K562 (cell line): ENCODE measurements around the gene AGAP3. TPM values are rescaled to one million over a fixed set of nuclear protein-coding genes. Genes with fewer than 3 reads are reported as not detected.

Source experiments
- CBFB ChIP-seq: sonication (generic); formaldehyde crosslinking; IDR thresholded peaks from 2 replicates; pipeline ENCODE4 v1.4.0; 2020; ENCODE audit warnings: mild to moderate bottlenecking, missing genetic modification reagents
- DACH1 ChIP-seq: fragments of 450-650 bp; IDR thresholded peaks from 2 replicates; pipeline ENCODE4 v1.6.1; 2018; ENCODE audit not compliant: partially characterized antibody
- EP400 ChIP-seq: fragments of 450-650 bp; IDR thresholded peaks from 2 replicates; pipeline ENCODE4 v1.6.1; 2017; ENCODE audit warnings: antibody characterized with exemption, mild to moderate bottlenecking, moderate library complexity
- EWSR1 ChIP-seq: fragments of 450-650 bp; IDR thresholded peaks from 2 replicates; pipeline ENCODE4 v1.6.1; 2018; ENCODE audit warnings: borderline replicate concordance, mild to moderate bottlenecking, low read depth, moderate library complexity; ENCODE audit not compliant: partially characterized antibody
- FIP1L1 ChIP-seq: fragments of 200-400 bp; formaldehyde crosslinking; IDR thresholded peaks from 2 replicates; pipeline ENCODE4 v1.6.1; 2018; ENCODE audit warnings: mild to moderate bottlenecking, low read depth, low read length; ENCODE audit not compliant: poor library complexity, severe bottlenecking
- HDAC8 ChIP-seq: fragments of 450-650 bp; IDR thresholded peaks from 2 replicates; pipeline ENCODE4 v1.6.1; 2016; ENCODE audit warnings: mild to moderate bottlenecking, missing genetic modification characterization, moderate library complexity, missing compliant biosample characterization
- ILK ChIP-seq: fragments of 450-650 bp; IDR thresholded peaks from 2 replicates; pipeline ENCODE4 v1.6.1; 2016; ENCODE audit warnings: missing genetic modification characterization, low read depth, mild to moderate bottlenecking, missing compliant biosample characterization, moderate library complexity, borderline replicate concordance
- JUN ChIP-seq, 2 experiments: sonication (generic) in 1 of 2; formaldehyde crosslinking in 1 of 2; IDR thresholded peaks; 2 replicates each; pipeline versions ENCODE4 v1.6.1 to v1.8.0; 2012 to 2022; ENCODE audit warnings: borderline replicate concordance in 2 of 2, mild to moderate bottlenecking in 2 of 2, improper control_type of control experiment in 1 of 2, low read depth in 1 of 2, low read length in 1 of 2, missing genetic modification reagents in 1 of 2
- NFIX ChIP-seq: fragments of 250-450 bp; sonication (Bioruptor Pico); IDR thresholded peaks from 2 replicates; pipeline ENCODE4 v1.4.0; 2020; ENCODE audit warnings: low read depth, mild to moderate bottlenecking, moderate library complexity
- NR2C1 ChIP-seq, 2 experiments: fragments of 450-650 bp; IDR thresholded peaks; 2 replicates each; pipeline ENCODE4 v1.6.1; 2017; ENCODE audit warnings: mild to moderate bottlenecking in 2 of 2, antibody characterized with exemption in 1 of 2, inconsistent platforms in 1 of 2, missing compliant biosample characterization in 1 of 2, missing genetic modification characterization in 1 of 2
- POLR2AphosphoS2 ChIP-seq: IDR thresholded peaks from 2 replicates; pipeline ENCODE4 v1.6.1; 2012; ENCODE audit warnings: low read length, improper control_type of control experiment
- PRPF4 ChIP-seq: fragments of 200-400 bp; formaldehyde crosslinking; IDR thresholded peaks from one replicate; pipeline ENCODE4 v1.6.1; 2017; ENCODE audit warnings: low read length, low read depth, mild to moderate bottlenecking; ENCODE audit not compliant: insufficient read depth, poor library complexity, severe bottlenecking
- SMC3 ChIP-seq: conservative IDR thresholded peaks from 2 replicates; pipeline ENCODE4 v1.6.1; 2011; ENCODE audit warnings: low read depth, low read length, improper control_type of control experiment; ENCODE audit not compliant: insufficient read depth
- SPI1 ChIP-seq: IDR thresholded peaks from 2 replicates; pipeline ENCODE4 v1.6.1; 2011; ENCODE audit warnings: low read depth, low read length, control low read depth, borderline replicate concordance
- SREBF2 ChIP-seq: sonication (generic); formaldehyde crosslinking; IDR thresholded peaks from 2 replicates; pipeline ENCODE4 v1.4.0; 2020; ENCODE audit warnings: mild to moderate bottlenecking, missing genetic modification reagents
- TAF7 ChIP-seq: fragments of 450-650 bp; IDR thresholded peaks from 2 replicates; pipeline ENCODE4 v1.6.1; 2016; ENCODE audit warnings: missing genetic modification characterization, missing compliant biosample characterization
- TAL1 ChIP-seq: fragments of 450-650 bp; IDR thresholded peaks from 2 replicates; pipeline ENCODE4 v1.6.1; 2016; ENCODE audit warnings: mild to moderate bottlenecking
- ZBTB7A ChIP-seq: IDR thresholded peaks from 2 replicates; pipeline ENCODE4 v1.6.1; 2011; ENCODE audit warnings: low read depth, mild to moderate bottlenecking, low read length, moderate library complexity, borderline replicate concordance; ENCODE audit not compliant: control insufficient read depth
- ZNF121 ChIP-seq: sonication (generic); formaldehyde crosslinking; conservative IDR thresholded peaks from 2 replicates; pipeline ENCODE4 v1.8.0; 2022; ENCODE audit warnings: missing genetic modification reagents
- ZNF232 ChIP-seq: sonication (generic); formaldehyde crosslinking; IDR thresholded peaks from 2 replicates; pipeline ENCODE4 v1.8.0; 2022; ENCODE audit warnings: mild to moderate bottlenecking, missing genetic modification reagents
- ZNF764 ChIP-seq: fragments of 250-450 bp; sonication (Bioruptor Pico); IDR thresholded peaks from 2 replicates; pipeline ENCODE4 v1.4.0; 2020; ENCODE audit warnings: low read depth, mild to moderate bottlenecking, moderate library complexity
- polyA plus RNA-seq, 8 experiments: library from polyadenylated mRNA; depleted of rRNA in 4 of 8; stranded (reverse) in 5 of 8; unstranded in 3 of 8; fragments of >200 nt; fragmentation: Nextera tagmentation in 2 of 8; fragmentation: Illumina TruSeq in 1 of 8; extraction: Ambion mirVana in 2 of 8; extraction: Trizol in 1 of 8; gene quantifications; 2 replicates each; pipeline versions ENCODE4 v1.2.1 to v1.2.3, GENCODE V29; 2011 to 2014; ENCODE audit warnings: inconsistent platforms in 1 of 8, missing spikeins in 1 of 8
- total RNA-seq, 7 experiments: library from RNA; depleted of rRNA in 6 of 7; stranded (reverse); fragments of >200 nt in 6 of 7; fragmentation: Illumina TruSeq in 2 of 7; extraction: Trizol in 2 of 7; gene quantifications; 2 replicates each; pipeline versions ENCODE4 v1.2.1 to v1.2.3, GENCODE V29; 2011 to 2021; ENCODE audit warnings: low replicate concordance in 1 of 7
- TF ChIP-seq, protein P1 (sequence below): sonication (generic); formaldehyde crosslinking; IDR thresholded peaks from 2 replicates; pipeline ENCODE4 v1.8.1; 2023; ENCODE audit warnings: mild to moderate bottlenecking, missing genetic modification reagents, moderate library complexity
- TF ChIP-seq, protein P2 (sequence below): fragments of 200-800 bp; sonication (Bioruptor generic); IDR thresholded peaks from 2 replicates; pipeline ENCODE4 v1.6.1; 2016; ENCODE audit warnings: missing genetic modification characterization, missing compliant biosample characterization

Gene AGAP3
- total and polyA plus RNA-seq, 9 of the 15 experiments (the other 6 are each of a cell fraction or from before 2014, with no cell fraction given), result 3.4 to 208 (median 62.2) TPM

DNA sequence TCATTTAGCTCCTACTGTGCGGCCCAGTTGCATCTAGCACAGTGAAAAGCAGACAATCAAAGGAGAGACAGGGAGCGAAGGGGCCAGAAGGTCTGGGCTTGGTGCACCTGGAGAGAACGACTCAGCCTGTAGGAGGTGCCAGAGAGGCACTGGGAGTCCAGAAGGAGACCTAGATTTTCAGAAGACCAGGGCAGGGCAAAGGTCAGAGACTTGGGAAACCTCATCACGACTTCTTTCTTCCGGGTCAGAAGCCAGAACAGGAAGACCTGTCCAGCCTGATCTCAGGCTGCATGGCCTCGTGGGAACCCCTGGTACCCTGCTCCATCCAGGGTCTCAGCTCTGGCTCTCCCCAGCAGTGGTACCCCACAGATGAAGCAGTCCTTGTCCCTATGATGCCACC, 5.2 kb downstream of the AGAP3 start (continued):
- TF ChIP-seq TAL1 (peak; percentile 12; the same call in 1 of the 2 replicates), EP400 (no peak), SPI1 (no peak), EWSR1 (no peak), NFIX (no peak), SMC3 (0 out of 2 replicates have a peak, but pooled peaks have one; percentile 38), NR2C1 (IDR thresholded peaks at IDR 0.05) (peak; percentile 92), NR2C1 (tag; IDR thresholded peaks at IDR 0.05) (peak; percentile 96), ZNF764 (CRISPR knock-in tag) (no peak), ZBTB7A (peak; percentile 45; the same call in 1 of the 2 replicates), DACH1 (no peak), HDAC8 (tag) (no peak), POLR2AphosphoS2 (no peak), PRPF4 (no peak), JUN (IDR thresholded peaks at IDR 0.05; ENCODE audit: borderline replicate concordance, low read depth, low read length) (no peak; the same call in 1 of the 2 replicates), JUN (CRISPR knock-in tag; IDR thresholded peaks at IDR 0.05; ENCODE audit: borderline replicate concordance) (no peak), ZNF121 (CRISPR knock-in tag) (no peak), ZNF232 (CRISPR knock-in tag) (0 out of 2 replicates have a peak, but pooled peaks have one; percentile 47), ILK (tag) (no peak), TAF7 (tag) (no peak), SREBF2 (CRISPR knock-in tag) (0 out of 2 replicates have a peak, but pooled peaks have one; percentile 56), CBFB (0 out of 2 replicates have a peak, but pooled peaks have one; percentile 27), FIP1L1 (no peak)
- TF ChIP-seq, protein P1, sequence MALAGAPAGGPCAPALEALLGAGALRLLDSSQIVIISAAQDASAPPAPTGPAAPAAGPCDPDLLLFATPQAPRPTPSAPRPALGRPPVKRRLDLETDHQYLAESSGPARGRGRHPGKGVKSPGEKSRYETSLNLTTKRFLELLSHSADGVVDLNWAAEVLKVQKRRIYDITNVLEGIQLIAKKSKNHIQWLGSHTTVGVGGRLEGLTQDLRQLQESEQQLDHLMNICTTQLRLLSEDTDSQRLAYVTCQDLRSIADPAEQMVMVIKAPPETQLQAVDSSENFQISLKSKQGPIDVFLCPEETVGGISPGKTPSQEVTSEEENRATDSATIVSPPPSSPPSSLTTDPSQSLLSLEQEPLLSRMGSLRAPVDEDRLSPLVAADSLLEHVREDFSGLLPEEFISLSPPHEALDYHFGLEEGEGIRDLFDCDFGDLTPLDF (CRISPR knock-in tag), result no peak
- TF ChIP-seq, protein P2, sequence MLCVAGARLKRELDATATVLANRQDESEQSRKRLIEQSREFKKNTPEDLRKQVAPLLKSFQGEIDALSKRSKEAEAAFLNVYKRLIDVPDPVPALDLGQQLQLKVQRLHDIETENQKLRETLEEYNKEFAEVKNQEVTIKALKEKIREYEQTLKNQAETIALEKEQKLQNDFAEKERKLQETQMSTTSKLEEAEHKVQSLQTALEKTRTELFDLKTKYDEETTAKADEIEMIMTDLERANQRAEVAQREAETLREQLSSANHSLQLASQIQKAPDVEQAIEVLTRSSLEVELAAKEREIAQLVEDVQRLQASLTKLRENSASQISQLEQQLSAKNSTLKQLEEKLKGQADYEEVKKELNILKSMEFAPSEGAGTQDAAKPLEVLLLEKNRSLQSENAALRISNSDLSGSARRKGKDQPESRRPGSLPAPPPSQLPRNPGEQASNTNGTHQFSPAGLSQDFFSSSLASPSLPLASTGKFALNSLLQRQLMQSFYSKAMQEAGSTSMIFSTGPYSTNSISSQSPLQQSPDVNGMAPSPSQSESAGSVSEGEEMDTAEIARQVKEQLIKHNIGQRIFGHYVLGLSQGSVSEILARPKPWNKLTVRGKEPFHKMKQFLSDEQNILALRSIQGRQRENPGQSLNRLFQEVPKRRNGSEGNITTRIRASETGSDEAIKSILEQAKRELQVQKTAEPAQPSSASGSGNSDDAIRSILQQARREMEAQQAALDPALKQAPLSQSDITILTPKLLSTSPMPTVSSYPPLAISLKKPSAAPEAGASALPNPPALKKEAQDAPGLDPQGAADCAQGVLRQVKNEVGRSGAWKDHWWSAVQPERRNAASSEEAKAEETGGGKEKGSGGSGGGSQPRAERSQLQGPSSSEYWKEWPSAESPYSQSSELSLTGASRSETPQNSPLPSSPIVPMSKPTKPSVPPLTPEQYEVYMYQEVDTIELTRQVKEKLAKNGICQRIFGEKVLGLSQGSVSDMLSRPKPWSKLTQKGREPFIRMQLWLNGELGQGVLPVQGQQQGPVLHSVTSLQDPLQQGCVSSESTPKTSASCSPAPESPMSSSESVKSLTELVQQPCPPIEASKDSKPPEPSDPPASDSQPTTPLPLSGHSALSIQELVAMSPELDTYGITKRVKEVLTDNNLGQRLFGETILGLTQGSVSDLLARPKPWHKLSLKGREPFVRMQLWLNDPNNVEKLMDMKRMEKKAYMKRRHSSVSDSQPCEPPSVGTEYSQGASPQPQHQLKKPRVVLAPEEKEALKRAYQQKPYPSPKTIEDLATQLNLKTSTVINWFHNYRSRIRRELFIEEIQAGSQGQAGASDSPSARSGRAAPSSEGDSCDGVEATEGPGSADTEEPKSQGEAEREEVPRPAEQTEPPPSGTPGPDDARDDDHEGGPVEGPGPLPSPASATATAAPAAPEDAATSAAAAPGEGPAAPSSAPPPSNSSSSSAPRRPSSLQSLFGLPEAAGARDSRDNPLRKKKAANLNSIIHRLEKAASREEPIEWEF (CRISPR knock-in tag), result no peak
